GM13977 (cell line): Measurements from ENCODE around the gene ATF6.

Experiments
- DNase-seq: peaks from one replicate; pipeline ENCODE4 v3.0.0; 2012; ENCODE audit warnings: low spot score
- in situ Hi-C: fragments of 300-500 bp; cut with MboI; formaldehyde crosslinking; loops from one replicate; pipeline ENCODE4 v1.12.0; 2022; ENCODE audit warnings: low sequenced_read_pairs, low pct_unique_long_range_greater_than_20kb, mixed read lengths, inconsistent platforms; ENCODE audit not compliant: unreplicated experiment
- TF ChIP-seq, protein P1 (sequence below): IDR thresholded peaks from 2 replicates; pipeline ENCODE4 v1.5.1; 2012; ENCODE audit warnings: mild to moderate bottlenecking, control low read depth; ENCODE audit not compliant: insufficient read depth; ENCODE audit errors: extremely low read depth, missing control alignments

Gene ATF6

DNA sequence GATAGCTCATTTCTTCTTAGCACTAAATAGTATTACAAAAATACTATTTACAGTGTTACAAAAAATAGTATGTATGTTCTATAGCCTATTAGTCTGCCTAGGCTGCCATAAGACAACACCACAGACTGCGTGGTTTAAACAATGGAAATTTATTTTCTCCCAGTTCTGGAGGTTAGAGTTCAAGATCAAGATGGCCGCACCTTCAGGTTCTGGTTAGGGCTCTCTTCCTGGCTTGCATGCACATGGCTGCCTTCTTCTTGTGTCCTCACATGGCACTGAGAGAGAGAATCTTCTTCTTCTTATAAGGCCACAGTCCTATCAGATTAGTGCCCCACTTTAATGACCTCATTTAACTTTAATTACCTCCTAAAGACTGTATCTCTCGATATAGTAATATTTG, 4.1 kb downstream of the ATF6 start:
- no peak for DNase-seq
- TF ChIP-seq, protein P1, sequence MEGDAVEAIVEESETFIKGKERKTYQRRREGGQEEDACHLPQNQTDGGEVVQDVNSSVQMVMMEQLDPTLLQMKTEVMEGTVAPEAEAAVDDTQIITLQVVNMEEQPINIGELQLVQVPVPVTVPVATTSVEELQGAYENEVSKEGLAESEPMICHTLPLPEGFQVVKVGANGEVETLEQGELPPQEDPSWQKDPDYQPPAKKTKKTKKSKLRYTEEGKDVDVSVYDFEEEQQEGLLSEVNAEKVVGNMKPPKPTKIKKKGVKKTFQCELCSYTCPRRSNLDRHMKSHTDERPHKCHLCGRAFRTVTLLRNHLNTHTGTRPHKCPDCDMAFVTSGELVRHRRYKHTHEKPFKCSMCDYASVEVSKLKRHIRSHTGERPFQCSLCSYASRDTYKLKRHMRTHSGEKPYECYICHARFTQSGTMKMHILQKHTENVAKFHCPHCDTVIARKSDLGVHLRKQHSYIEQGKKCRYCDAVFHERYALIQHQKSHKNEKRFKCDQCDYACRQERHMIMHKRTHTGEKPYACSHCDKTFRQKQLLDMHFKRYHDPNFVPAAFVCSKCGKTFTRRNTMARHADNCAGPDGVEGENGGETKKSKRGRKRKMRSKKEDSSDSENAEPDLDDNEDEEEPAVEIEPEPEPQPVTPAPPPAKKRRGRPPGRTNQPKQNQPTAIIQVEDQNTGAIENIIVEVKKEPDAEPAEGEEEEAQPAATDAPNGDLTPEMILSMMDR = no peak
- in situ Hi-C loops = no loop called here

DNA sequence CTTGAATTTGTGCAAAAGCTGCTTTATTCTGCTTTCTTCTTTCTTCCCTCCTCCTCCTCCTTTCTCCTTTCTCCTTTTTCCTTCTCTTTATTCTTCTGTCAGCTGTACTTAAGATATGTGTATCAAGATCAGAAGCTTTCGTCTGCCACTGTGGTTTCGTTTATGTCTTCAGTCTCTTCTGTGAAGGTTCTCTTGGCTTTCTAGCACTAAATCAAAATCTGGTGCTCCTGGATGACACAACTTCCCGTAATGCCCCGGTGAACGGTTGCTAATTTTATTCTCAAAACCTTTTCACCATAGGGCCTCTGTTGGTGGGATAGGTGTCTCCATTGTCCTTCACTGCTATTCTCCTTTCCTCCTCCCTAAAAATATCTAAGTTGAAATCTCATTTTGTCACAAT, 5.0 kb downstream of the ATF6 start:
- TF ChIP-seq, protein P1 = no peak
- in situ Hi-C loops = no loop called here
- DNase-seq = no peak

DNA sequence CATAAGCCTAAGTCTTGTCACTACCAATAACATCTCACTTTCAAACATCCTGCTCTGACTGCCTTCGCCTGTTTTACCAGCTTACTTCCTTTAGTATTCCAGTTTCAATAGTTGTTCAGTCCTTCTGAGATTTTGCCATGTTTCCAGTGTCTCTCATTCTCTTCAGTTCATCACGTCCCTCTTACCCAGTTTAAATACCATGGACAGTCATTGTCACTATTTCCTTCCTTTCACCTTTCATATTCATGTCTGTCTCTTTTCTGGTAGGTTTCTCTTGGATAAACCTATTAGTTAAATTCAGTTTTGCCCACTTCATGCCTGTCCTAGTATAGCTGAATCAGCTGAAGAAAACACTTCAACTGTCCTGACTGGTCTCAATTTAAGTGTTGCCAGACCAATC, 5.9 kb downstream of the ATF6 start:
- no peak for DNase-seq
- TF ChIP-seq, protein P1 = no peak
- in situ Hi-C loops = no loop called here

DNA sequence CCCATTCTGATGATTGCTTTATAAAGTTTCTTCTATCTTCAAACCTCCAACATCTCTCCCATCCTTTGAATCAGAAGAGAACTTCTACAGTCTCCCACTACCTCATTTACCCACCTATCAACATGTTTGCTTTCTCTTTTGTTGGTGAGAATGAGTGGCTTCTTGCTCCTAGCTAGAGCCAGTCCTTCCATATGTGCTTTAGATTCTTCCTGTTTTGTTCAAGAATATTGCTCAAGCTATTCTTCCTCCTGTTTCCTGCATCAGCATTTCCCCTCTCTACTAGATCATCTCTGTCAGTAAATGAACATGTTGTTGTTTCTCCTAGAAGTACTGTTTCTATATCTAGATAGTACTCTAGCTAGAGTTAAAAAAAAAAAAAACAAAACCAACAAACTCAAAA, 6.3 kb downstream of the ATF6 start:
- TF ChIP-seq, protein P1 = no peak
- DNase-seq = no peak
- in situ Hi-C loops = no loop called here

DNA sequence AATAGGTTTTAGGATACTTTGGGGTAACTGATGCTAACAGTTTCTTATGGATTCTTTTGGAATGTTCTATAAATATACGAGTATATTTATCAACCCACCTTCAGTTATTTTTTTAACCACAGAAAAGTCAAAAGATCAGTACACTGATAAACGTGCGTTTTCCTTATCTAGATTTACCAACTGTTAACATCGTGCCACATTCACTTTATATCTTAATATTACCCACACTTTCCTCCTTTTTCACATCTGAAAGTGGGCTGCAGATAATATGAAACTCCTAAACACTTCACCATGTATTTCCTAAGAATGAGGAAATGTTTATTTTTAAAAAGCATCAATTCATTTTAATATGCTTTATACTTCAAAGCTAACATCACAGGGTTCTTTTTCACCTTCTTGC, 7.7 kb downstream of the ATF6 start:
- TF ChIP-seq, protein P1 = no peak
- in situ Hi-C loops = no loop called here
- DNase-seq = no peak

DNA sequence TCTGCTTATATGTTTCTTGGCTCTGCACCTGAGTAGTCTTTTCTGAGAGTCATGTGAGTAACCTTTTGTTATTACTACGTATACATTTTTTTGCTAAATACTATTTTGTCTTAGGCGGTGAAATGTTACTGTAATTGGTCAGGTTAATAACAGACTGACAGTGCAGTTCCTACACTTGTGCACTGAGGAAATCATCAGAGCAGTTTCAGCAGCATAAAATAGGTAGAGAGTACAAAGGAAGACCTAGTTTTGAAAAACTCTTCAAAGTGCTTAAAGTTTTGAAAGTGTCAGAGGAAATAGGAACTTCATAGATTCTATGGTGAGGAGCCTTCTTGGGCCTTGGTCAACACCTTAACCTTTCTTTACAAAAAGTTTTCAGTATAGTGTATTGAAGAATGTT, 11.1 kb downstream of the ATF6 start:
- no peak for DNase-seq
- TF ChIP-seq, protein P1 = no peak
- in situ Hi-C loops = no loop called here

DNA sequence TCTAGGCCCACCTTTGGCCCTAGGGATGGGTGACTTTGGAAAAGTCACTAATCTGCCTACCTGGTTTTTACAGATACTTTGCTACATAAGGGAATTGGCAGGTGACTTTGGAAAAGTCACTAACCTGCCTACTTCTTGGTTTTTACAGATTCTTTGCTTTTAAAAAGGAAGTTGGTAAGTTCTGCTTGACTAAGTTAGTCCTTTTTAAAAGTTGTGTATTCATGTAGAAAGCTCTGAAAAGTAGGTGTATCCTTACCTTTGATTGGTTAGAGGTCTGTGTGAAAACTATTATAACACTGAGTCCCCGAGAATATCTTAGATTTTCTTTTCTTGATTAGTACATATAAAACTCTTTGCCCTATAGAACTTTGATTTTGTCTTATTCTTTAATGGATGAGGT, 12.4 kb downstream of the ATF6 start:
- TF ChIP-seq, protein P1 = no peak
- no peak for DNase-seq
- in situ Hi-C loops = no loop called here
